Activated T-cell treated with anti-CD3 and anti-CD28 coated beads for 1 hour (primary cell): ENCODE measurements around the gene PRUNE2.
"Not testable (repeated sequence)": the region's sequence is repeated elsewhere in the genome, so short reads cannot be mapped to it uniquely, and the experiment has no call there.

Experiments
- DNase-seq: peaks from one replicate; pipeline ENCODE4 v3.0.0-alpha.2; 2020; ENCODE audit warnings: low read depth

PRUNE2 gene

GRCh38 chr9:76798527-76798926 lies 107.4 kb downstream of the PRUNE2 start:
- no peak for DNase-seq

- no peak for DNase-seq
These were observed 109.6 kb downstream of the PRUNE2 start for GRCh38 chr9:76796296-76796695.

GRCh38 chr9:76793784-76794431 lies 112.0 kb downstream of the PRUNE2 start:
- no peak for DNase-seq

- DNase-seq, result no peak
These were observed 116.1 kb downstream of the PRUNE2 start for GRCh38 chr9:76789840-76790239.

DNA sequence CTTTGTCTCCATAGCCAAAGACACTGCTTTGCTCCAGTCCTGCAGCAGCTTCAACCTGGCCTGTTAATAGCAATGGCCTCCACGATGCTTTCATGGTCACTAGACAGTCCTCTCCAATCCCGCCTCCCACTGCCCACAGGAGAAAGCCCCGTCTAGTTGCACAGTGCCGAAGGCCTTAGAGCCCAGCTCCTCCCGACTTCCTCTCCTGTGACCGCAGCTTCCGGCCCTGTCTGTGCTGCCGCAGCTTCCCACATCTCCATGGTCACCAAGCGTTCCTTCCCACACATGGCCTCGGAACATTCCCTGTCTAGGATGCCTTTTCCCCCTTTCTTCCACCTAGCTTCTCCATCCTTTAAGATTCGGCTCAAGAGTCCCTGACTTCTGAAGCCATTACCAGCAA lies 118.2 kb downstream of the PRUNE2 start:
- no peak for DNase-seq

- no peak for DNase-seq
These were observed 120.4 kb downstream of the PRUNE2 start for GRCh38 chr9:76785501-76785900.

GRCh38 chr9:76784881-76785280 lies 121.0 kb downstream of the PRUNE2 start:
- no peak for DNase-seq

- DNase-seq, result no peak
These were observed 133.0 kb downstream of the PRUNE2 start for GRCh38 chr9:76772686-76773445.

DNA sequence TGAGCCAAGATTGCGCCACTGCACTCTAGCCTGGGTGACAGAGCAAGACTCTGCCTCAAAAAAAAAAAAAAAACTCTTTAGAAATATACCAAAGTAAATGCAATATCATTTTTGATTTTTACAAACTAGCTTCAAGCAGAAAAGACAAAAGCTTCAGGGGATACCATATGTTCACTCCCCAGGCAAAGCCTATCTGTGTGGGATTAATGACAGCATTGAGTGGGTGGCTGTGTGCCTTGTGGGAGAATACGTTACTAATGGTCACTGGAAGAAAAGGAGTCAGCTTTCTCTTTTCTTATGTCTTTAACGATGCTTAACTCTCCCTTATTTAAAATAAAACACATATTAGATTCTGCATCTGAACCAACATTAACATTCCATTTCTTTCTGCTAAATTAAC lies 139.8 kb downstream of the PRUNE2 start:
- DNase-seq, result no peak

GRCh38 chr9:76764138-76764537 lies 141.8 kb downstream of the PRUNE2 start, which contains the start of gene PCA3:
PCA3 (plus strand) TSS chr9:76764438.
- no peak for DNase-seq

DNA sequence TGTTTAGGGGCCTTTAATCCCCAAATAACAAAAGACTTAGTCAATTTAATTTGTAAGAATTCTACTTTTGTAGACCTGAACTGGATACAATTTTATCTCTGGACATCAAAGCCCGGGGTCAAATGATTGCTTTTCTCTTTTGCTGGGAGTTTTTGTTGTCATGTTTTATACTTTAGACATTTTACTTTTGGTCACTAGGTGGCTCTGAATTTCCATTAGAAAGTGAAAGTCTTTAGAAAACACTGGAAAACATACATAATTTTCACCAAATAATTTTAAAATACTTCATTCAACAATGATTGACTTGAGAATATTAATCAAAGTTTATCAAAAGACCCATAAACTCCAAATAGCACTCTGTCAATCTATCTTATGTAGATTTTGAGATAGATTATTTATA lies 144.5 kb downstream of the PRUNE2 start:
- DNase-seq, result no peak

DNA sequence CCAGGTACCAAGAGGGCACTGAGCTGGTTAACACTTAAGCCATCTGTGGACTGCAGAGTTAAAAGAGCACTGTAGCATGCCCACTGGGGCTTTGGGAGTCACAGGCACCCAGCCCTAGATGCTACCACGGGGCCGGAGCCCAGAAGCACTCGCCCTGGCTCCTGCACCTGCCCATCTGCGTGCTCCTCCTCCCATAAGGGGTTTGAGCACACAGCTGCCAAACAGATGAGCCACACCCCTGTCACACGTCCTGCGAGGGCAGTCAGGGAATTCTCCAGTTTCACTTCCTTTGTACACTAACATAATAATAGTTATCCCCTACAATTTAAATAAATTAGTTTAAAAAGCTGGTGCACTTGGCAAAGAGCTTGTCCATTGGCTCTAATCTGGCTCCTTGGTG lies 146.2 kb downstream of the PRUNE2 start:
- DNase-seq, result no peak

DNA sequence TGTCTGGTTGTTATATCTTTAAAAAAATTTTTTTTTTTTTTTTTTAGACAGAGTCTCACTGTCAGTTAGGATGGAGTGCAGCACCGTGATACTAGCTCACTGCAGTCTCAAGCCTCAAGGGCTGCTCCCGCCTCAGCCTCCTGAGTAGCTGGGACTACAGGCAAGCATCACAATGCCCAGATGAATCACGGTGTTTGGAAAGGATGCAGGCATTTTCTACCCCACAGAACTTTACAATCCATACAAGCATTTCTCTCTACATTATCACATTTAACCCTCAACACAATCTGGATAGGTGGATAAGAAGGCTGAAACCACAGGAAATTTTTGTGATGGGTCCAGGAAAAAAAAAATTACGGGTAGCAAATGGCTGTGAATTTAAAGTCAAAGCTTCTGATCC lies 147.4 kb downstream of the PRUNE2 start:
- DNase-seq, result no peak

DNA sequence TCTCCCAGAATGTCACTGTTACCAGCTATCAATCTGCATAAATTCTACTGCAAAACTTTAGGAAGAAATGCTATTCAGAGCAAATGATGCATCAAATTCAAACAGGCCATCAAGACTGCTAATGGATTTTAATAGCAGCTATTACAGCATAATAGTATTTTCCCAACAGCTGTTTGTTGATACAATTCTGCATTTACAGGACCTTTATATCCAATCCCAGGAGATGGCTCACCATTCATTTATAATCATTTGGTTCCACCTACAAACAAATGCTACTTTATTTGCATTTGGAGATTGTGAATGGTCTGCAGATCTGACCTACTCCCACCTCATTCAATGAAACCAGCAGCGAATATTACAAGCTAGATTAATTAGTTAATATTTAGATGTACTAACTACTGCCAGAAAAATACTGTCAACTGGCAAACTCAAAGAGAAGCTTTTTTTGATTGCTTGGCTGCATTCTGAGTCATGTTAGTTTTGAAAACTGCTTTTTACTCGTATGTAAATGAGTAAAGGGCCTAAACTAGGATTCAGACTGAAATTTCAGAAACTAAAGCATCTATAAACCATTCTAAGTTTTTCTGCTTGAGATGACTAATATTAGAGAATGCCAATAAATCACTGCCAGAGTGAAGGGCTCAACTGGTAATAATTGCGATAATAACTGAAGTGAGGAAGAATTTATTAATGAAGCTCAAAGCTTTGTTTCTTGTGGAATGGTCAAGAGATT lies 148.8 kb downstream of the PRUNE2 start:
- DNase-seq, result no peak

- no peak for DNase-seq
These were observed 149.7 kb downstream of the PRUNE2 start for GRCh38 chr9:76756268-76756640.

- DNase-seq, result no peak
These were observed 154.9 kb downstream of the PRUNE2 start for GRCh38 chr9:76751001-76751400.

- DNase-seq, result no peak
These were observed 161.6 kb downstream of the PRUNE2 start for GRCh38 chr9:76744336-76744735.

DNA sequence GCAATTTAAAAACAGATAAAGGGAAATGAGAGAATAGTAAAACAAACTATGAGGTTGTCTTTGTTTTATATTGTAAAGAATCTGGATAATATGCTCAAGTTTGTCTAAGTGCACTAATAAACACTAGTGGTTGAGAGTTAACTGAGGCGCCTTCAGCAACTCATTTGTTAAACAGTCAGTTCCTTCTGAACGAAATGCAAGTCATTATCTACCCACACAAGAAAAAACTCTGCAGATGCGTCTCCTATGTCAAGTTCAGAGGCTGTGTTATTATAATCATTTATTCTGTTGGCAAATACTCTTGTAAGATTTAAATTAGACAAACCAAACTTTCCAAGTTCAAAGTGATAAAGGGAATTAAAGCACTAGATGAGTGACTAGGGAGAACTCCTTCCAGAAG lies 162.0 kb downstream of the PRUNE2 start:
- DNase-seq, result no peak

DNA sequence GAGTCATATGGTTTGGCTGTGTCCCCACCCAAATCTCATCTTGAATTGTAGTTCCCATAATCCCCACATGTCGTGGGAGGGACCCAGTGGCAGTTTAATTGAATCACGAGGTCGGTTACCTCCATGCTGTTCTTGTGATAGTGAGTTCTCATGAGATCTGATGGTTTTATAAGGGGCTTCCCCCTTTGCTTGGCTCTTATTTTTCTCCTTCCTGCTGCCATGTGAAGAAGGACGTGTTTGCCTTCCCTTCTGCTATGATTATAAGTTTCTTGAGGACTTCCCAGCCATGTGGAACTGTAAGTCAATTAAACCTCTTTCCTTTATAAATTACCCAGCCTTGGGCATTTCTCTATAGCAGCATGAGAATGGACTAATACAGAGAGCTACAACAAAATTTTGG lies 163.0 kb downstream of the PRUNE2 start:
- DNase-seq, result not testable (repeated sequence)

- no peak for DNase-seq
These were observed 164.4 kb downstream of the PRUNE2 start for GRCh38 chr9:76741524-76741923.

GRCh38 chr9:76738402-76738801 lies 167.5 kb downstream of the PRUNE2 start:
- DNase-seq, result no peak

DNA sequence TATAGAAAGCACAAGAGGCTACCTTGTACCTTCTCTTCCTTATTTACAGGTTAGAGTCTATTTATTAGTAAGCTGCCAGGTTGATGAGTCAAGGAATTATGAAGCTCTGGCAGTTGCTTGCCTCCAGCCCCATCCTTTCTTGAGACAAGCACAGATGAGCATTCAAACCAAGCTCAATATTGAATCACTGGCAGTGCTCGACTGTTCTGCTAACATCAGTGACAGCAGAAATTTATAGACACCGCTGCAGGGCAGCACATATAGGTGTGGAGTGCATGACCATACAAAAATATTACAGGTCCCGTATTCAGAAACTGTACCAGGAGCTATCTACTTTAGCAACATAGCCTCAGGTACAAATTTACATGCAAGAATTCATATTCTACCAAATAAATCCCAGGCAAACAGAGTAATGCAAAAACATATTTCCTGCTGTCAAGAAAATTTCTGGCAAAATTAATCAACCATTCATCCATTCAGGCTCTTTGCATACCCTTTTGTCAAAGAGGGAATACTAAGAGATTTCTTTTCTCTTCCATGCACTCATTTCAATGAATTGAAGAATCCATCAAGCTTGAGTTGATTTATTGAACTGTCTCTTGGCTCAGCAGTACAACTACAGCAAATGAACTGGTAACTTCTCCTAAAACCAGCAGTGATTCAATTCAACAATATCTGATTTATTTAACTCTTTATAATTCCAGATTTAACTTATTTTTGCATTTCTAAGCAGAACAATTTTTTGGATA lies 168.6 kb downstream of the PRUNE2 start:
- no peak for DNase-seq
